ENCODE results near the gene CRYBG3. TPM values are rescaled to one million over a fixed set of nuclear protein-coding genes. Genes with fewer than 3 reads are reported as not detected.

The CRYBG3 gene
- polyA plus RNA-seq, 3 donors = 21.0 to 22.7 (median 22.3) TPM

GRCh38 chr3:97931218-97931617 is 109.4 kb downstream of the CRYBG3 start:
- no peak for DNase-seq (ENCODE audit: extremely low read depth in 1 of 11, low read depth in 9 of 11, low spot score in 4 of 11)

- no peak for DNase-seq (ENCODE audit: extremely low read depth in 1 of 11, low read depth in 9 of 11, low spot score in 4 of 11)
Measured at GRCh38 chr3:97932387-97932801, 110.6 kb downstream of the CRYBG3 start.

DNA sequence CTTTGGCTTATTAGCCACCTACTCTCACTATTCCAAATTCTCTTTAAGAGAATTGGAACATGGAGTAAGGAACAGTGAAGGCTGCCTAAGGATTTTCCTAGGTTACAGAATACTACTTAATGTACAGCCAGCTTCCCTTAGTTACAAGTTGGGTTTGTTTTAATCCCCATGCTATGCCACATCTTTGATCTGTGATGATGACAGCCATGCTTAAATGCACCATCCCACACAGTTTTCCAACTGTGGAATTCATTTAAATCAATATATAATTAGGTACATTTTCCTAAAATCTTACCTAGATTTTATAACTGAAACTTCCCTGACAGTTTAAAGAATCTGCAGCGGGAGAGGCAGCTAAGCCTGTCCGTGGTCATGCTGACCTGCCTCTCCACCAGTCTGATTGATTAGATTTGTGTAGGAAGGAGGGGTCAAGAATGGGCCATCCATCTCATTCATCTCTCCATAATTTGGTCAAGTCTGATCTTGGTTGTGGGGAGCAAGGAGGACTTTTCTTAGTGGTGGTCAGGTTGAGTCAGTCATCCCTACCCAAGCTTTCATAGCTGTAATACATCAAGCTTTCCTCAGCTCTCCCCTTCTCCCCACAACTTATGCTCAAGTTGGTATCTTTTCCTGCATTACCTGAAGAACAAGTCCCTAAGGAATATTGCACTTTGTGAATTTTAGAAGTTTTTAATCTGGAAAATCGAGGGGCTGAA is 113.3 kb downstream of the CRYBG3 start:
- DNase-seq (ENCODE audit: extremely low read depth in 1 of 11, low read depth in 9 of 11, low spot score in 4 of 11) = no peak

DNA sequence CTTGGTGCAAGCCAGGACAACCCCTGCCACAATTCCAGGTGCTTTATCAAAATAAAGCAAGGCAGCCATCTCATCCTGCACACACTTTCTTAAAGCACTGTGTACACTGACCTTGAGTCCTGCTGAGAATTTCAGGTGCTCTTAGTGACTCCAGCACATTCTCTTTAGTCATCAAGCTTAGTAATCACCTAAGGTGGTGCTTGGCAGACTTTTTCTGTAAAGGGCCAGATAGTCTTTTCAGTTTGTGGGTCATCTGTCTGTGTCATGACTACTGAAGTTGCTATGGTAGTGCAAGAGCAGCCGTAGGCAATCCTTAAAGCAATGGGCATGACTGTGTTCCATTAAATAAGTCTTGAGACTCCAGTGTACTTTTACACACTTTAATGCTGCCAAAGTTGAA is 114.0 kb downstream of the CRYBG3 start:
- no peak for DNase-seq (ENCODE audit: extremely low read depth in 1 of 11, low read depth in 9 of 11, low spot score in 4 of 11)

DNA sequence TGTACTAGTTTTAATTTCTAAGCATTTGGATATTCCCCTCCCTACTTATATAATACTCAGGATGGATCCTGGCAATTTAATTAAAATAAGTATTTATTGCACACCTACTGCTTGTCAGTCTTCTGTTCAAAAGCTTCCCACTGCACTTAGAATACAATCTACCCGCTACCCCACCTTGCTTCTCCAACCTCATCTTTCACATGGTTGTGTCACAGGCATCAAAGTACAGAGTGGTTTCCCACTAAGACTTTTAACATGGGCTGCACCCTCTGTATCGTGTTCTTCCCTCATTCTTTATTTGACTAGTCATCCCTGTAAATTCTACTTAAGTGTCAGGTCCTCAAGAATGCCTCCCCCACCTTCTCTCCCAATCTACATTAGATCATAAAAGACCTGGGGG is 115.4 kb downstream of the CRYBG3 start:
- DNase-seq (ENCODE audit: extremely low read depth in 1 of 11, low read depth in 9 of 11, low spot score in 4 of 11) = no peak

GRCh38 chr3:97938444-97938843 is 116.6 kb downstream of the CRYBG3 start:
- DNase-seq (ENCODE audit: extremely low read depth in 1 of 11, low read depth in 9 of 11, low spot score in 4 of 11) = no peak

DNA sequence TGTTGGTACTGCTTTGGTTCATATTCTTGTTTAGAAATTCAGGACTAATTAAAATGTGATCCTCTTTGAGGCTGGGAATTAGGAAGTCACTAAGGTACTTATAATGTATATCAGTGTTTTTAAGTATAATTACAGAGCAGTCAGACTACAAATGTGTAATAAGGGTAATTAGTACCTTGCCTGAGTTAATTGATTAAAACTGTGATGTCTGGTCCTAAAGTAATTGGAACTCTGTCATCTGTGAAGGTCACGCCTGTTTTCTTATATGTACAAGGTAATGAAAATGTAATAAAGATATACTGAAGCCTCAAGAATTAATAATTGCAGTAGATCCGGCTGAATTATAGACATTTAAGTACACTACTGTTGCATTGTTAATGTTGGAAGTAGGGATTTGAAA is 117.6 kb downstream of the CRYBG3 start:
- no peak for DNase-seq (ENCODE audit: extremely low read depth in 1 of 11, low read depth in 9 of 11, low spot score in 4 of 11)

DNA sequence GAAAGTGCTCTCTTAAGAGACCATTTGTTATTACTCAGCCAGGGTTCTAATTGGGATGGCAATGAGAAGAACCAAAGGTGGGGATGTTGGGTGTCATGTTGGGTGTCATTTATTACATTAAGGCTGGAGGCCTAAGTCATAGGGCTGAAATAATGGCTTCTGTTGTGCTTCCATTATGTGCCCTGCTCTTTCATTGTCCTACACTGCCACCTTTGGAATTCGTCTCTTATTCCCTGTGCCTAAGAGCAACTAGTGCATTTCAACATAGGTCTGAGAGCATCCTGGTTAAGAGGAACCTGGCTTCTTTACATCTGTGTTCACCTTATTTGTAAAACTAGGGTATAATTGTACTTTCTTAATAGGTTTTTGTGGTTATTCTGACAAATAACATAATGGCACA is 118.2 kb downstream of the CRYBG3 start:
- no peak for DNase-seq (ENCODE audit: extremely low read depth in 1 of 11, low read depth in 9 of 11, low spot score in 4 of 11)

DNA sequence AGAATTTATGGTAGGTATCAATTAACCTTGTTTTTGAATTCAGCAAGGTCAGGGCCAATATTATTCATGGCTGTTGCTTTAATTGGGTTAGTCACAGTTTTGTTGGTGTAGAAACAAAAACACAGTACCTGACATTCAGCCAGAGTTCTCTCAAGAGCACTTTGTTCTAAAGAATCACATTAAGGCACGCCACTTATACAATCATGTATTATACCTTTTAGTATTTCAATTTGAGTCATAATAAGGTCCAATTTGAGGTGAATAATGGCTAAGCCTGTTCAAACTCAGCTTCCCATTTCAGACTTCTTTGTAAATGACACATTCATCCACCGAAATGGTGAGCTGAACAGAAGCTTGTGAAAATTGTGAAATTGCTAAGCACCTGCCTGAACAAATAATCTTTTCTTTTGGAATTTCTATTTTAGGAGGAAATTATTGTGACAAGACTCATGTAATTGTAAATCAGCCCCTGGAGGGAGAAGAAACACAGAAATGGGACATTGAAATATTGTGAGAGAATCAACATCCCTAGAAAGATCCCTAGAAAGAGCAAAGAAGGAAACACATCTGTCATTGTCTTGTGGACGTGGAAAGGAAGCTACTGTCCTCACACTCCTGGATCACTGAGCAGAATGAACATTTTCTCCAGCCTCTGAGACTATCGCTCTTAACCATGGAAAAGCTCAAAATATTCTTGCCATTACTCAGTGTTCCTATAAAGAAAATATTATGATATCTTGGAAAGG is 121.2 kb downstream of the CRYBG3 start:
- DNase-seq (ENCODE audit: extremely low read depth in 1 of 11, low read depth in 9 of 11, low spot score in 4 of 11) = no peak

GRCh38 chr3:97948351-97949109 is 126.7 kb downstream of the CRYBG3 start:
- DNase-seq (ENCODE audit: extremely low read depth in 1 of 11, low read depth in 9 of 11, low spot score in 4 of 11) = no peak

GRCh38 chr3:97949110-97949485 is 127.3 kb downstream of the CRYBG3 start:
- no peak for DNase-seq (ENCODE audit: extremely low read depth in 1 of 11, low read depth in 9 of 11, low spot score in 4 of 11)

DNA sequence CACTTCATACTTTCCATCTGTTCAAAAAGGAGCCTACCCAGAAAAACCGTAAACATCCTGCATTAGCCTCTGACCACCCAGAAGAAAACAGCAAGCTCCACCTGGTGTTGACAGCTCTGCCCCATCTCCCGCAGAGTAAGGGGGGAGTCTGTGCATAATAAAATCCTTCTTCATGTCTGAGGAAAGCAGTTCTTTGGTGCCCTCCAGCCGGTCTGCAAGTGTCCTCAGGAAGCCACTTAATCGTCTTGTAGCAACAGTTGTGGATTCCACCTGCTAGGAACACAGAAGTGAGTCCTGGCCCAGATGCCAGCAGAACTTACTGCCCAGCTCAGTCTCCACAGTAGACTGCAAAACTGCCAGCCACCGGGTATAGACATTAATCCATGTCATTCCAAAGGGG is 127.9 kb downstream of the CRYBG3 start:
- DNase-seq (ENCODE audit: extremely low read depth in 1 of 11, low read depth in 9 of 11, low spot score in 4 of 11) = no peak

DNA sequence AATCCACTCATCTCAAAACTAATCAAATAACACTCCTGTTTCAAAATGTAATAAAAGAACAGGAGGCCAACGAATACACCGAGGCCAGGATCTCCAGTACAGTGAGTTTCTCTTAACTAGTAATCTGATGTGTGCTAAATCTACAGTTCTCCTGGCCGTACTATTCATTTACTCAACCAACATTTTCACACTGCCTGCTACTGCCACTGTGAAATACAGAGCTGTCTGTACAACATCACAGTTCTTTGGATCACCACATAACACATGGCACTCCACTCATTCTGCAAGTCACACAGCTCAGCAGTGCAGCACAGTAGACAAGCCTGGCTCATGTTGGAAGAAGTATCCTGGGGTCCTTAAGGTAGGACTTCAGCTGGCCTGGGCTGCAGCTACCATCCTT is 128.5 kb downstream of the CRYBG3 start:
- no peak for DNase-seq (ENCODE audit: extremely low read depth in 1 of 11, low read depth in 9 of 11, low spot score in 4 of 11)

DNA sequence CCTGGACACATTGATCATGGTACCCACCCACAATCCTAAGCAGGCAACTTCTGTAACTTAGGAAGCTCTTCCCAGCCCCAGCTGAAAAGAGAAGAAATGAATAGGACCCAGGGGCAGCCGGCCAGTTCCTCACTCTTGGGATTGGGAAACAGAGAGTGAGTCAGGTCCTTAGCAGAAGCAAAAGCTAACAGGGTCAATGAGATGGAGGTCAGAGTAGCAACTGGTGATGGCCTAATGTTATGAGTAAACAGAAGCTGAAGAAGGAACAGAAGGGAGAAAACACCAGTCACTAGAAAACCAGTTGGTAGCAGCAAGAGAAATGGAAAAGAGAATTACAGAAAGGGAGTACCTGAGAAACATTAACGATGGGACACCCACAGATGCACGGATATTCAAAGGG is 130.5 kb downstream of the CRYBG3 start:
- DNase-seq (ENCODE audit: extremely low read depth in 1 of 11, low read depth in 9 of 11, low spot score in 4 of 11) = no peak

GRCh38 chr3:97952872-97953271 is 131.1 kb downstream of the CRYBG3 start:
- DNase-seq (ENCODE audit: extremely low read depth in 1 of 11, low read depth in 9 of 11, low spot score in 4 of 11) = no peak

DNA sequence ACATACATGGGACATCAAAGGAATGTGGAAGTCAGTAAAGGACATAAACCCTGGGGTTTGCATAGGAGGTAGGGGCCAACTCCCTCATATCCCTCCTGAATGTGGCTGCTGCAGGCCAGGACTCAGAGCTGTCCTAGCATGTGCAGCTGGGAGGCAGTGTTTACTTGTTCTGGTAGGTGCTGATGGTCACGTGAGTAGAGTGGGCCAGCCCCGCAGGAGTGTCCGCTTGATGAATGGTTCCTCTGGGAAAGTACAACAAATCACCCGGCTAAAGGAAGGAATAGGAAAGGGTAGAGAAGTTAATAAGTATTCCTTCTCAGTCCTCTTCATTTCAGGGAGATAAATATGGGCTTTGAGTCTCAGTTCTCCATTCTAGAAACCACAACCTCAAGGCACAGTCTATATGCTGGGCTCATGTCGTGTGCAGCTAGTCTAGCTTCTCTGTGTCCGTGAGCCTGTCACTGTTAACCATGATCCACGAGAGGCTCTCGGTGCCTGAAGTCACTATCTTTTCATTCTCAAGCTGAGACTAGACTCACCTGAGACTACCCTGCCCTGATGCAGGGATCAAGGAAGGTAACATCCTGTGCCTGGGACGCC is 132.5 kb downstream of the CRYBG3 start:
- DNase-seq (ENCODE audit: extremely low read depth in 1 of 11, low read depth in 9 of 11, low spot score in 4 of 11) = no peak

DNA sequence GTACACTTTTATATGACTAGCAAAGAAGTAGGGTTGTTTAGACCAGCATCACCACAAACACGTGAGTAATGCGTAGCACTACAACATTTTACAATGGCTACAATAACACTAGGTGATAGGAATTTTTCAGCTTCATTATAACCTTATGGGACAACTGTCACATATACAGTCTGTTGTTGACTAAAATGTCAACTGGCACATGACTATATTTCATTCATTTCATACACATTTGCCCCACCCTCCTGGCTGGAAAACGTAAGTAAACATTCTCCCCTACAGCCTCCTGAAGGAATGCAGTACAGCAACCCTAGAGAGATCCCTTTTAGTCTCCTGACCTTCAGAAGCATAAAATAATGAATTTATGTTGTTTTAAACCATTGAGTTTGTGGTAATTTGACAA is 134.2 kb downstream of the CRYBG3 start:
- no peak for DNase-seq (ENCODE audit: extremely low read depth in 1 of 11, low read depth in 9 of 11, low spot score in 4 of 11)

DNA sequence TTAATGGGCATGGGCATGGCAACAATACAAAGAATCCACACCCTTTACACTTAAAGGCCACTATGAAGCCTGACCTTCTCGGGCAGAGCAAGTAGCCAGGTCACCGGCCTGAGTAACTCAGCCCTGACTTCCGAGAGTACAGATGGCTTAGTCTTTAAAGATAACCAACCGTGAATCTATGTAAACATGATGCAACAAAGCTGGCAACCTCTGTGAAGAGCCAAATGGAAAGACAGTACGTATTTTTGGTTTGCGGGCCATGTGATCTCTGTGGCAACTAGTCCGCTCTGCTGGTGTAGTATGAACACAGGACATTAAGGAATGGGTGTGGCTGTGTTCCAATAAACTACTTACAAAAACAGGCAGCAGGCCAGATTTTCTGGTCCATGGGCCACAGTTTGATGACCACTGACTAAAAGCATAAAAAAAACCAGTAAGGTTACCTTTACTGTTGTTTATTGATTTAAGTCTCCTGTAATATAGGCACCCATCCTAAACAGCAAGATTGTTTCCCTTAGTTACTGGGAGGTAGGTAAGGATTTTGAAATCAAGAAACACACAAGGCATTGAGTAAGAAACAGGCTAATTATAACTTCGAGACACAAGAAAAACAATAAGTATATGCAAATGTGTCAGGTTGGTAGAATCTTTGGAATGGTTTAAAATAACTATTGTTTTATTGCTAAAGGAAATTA is 136.0 kb downstream of the CRYBG3 start:
- no peak for DNase-seq (ENCODE audit: extremely low read depth in 1 of 11, low read depth in 9 of 11, low spot score in 4 of 11)

DNA sequence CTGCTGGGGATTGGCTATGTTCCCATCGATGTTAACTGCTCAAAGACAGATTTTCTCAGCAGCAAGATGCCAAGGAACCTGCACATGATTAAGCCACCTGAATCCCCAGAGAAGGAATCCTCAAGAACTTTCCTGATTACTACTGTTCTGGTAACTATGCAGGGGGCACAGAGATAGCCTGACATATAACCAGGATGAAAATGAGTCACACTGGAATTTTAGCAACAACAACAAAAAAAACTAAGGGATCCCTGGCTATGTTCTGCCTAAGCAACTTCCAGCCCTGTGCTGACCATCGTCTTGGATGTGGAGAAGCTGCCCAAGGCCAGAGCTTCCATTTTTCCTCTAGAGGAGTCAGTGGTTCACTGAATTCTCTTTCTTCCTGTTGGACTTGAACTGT is 136.6 kb downstream of the CRYBG3 start:
- no peak for DNase-seq (ENCODE audit: extremely low read depth in 1 of 11, low read depth in 9 of 11, low spot score in 4 of 11)

Measured in renal cortex interstitium (tissue), 11 donors.